T-helper 2 cell (primary cell): ENCODE measurements around the gene XXYLT1.
"Not testable (repeated sequence)": the region's sequence is repeated elsewhere in the genome, so short reads cannot be mapped to it uniquely, and the experiment has no call there.

Source experiments
- DNase-seq, 5 experiments: peaks; one replicate each; pipeline versions ENCODE4 v3.0.0 to v3.0.0-alpha.2; 2012 to 2022

XXYLT1 gene

GRCh38 chr3:195058336-195059005, 212.5 kb downstream of the XXYLT1 start:
- DNase-seq: no peak

- DNase-seq: no peak
These were observed 213.2 kb downstream of the XXYLT1 start for GRCh38 chr3:195057716-195058115.

- no peak for DNase-seq
These were observed 214.5 kb downstream of the XXYLT1 start for GRCh38 chr3:195056506-195056905.

- no peak for DNase-seq
These were observed 216.6 kb downstream of the XXYLT1 start for GRCh38 chr3:195054311-195054710.

GRCh38 chr3:195052939-195053338, 218.0 kb downstream of the XXYLT1 start:
- no peak for DNase-seq

GRCh38 chr3:195050296-195050695, 220.7 kb downstream of the XXYLT1 start:
- DNase-seq: not testable (repeated sequence)

GRCh38 chr3:195048059-195048905, 222.7 kb downstream of the XXYLT1 start:
- DNase-seq: no peak

GRCh38 chr3:195047536-195047935, 223.4 kb downstream of the XXYLT1 start:
- no peak for DNase-seq

GRCh38 chr3:195046441-195046840, 224.5 kb downstream of the XXYLT1 start:
- DNase-seq: no peak

GRCh38 chr3:195045481-195046210, 225.3 kb downstream of the XXYLT1 start:
- DNase-seq: no peak

GRCh38 chr3:195044411-195044810, 226.5 kb downstream of the XXYLT1 start:
- no peak for DNase-seq

- DNase-seq: no peak
These were observed 227.2 kb downstream of the XXYLT1 start for GRCh38 chr3:195043607-195044339.

GRCh38 chr3:195042743-195043606, 228.0 kb downstream of the XXYLT1 start:
- DNase-seq: no peak

- no peak for DNase-seq
These were observed 228.9 kb downstream of the XXYLT1 start for GRCh38 chr3:195041871-195042742.

- DNase-seq: no peak
These were observed 230.0 kb downstream of the XXYLT1 start for GRCh38 chr3:195040773-195041520.

- DNase-seq: peak in 1 of 5 experiments; percentile 7
These were observed 230.9 kb downstream of the XXYLT1 start for GRCh38 chr3:195040094-195040493.

GRCh38 chr3:195039180-195039843, 231.6 kb downstream of the XXYLT1 start:
- DNase-seq: no peak

GRCh38 chr3:195038161-195038560, 232.8 kb downstream of the XXYLT1 start:
- no peak for DNase-seq

- not testable (repeated sequence) for DNase-seq
These were observed 233.4 kb downstream of the XXYLT1 start for GRCh38 chr3:195037586-195037985.
